ENCODE measurements around the gene ACER3. TPM values are rescaled to one million over a fixed set of nuclear protein-coding genes. Genes with fewer than 3 reads are reported as not detected.
A peak's percentile ranks its signal among the peaks of the same experiment; 100 is the strongest.

Gene ACER3
- total RNA-seq, 2 donors from 2014 or later = 18.5 to 23.2 TPM

DNA sequence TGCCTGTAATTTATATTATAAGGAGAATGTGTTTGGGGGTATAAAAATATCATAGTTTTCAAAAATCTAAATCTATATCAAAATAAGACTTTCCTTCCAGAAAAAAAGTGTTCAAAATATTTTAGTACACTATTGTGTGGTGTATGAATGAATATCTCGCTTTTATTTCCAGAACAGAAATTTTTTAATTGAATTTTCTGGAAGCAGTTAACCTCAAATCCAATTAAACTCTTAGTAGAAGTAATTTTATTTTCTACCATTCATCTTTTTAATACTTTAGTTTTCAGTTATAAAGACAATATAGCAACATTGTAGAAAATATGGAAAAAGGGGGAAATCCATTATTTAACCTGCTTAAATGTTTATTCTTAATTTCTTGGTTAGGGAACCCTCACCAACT is 58.7 kb downstream of the ACER3 start:
- H3K27me3 Mint-ChIP-seq (ENCODE audit: insufficient read depth) = no peaks in the 10 kb centered on the region
- peaks cover 5% of the 10 kb centered on the region for H3K9me3 Mint-ChIP-seq
- H3K4me3 Mint-ChIP-seq = no peak overlapping the region
- H3K4me3 ChIP-seq (ENCODE audit: low read length) = no peak overlapping the region
- WGBS, 2 experiments (ENCODE audit: insufficient coverage in 1 of 2, insufficient read length in 1 of 2) = no CpG with 5 or more reads among the region's 1 CpG
- H3K27ac Mint-ChIP-seq = no peak overlapping the region
- DNase-seq = no peak
- H3K9me3 ChIP-seq (ENCODE audit: control insufficient read depth, low read length) = peaks cover 5% of the 10 kb centered on the region
- H3K27ac ChIP-seq (ENCODE audit: low read depth, low read length) = no peak overlapping the region
- no peaks in the 10 kb centered on the region for H3K27me3 ChIP-seq (ENCODE audit: control insufficient read depth, insufficient read depth, low read length, poor library complexity, severe bottlenecking)
- no peaks in the 10 kb centered on the region for H3K4me1 ChIP-seq (ENCODE audit: control insufficient read depth, insufficient read depth, low read length)
- H3K4me1 Mint-ChIP-seq = peaks cover 15% of the 10 kb centered on the region
- H3K36me3 Mint-ChIP-seq (ENCODE audit: low read depth) = peaks cover 6% of the 10 kb centered on the region
- no peaks in the 10 kb centered on the region for H3K36me3 ChIP-seq (ENCODE audit: control insufficient read depth, insufficient read depth, low read length)
- no peak overlapping the region for H3K9ac ChIP-seq (ENCODE audit: extremely low read depth, low read length, poor library complexity, severe bottlenecking)
- TF ChIP-seq, protein P1, sequence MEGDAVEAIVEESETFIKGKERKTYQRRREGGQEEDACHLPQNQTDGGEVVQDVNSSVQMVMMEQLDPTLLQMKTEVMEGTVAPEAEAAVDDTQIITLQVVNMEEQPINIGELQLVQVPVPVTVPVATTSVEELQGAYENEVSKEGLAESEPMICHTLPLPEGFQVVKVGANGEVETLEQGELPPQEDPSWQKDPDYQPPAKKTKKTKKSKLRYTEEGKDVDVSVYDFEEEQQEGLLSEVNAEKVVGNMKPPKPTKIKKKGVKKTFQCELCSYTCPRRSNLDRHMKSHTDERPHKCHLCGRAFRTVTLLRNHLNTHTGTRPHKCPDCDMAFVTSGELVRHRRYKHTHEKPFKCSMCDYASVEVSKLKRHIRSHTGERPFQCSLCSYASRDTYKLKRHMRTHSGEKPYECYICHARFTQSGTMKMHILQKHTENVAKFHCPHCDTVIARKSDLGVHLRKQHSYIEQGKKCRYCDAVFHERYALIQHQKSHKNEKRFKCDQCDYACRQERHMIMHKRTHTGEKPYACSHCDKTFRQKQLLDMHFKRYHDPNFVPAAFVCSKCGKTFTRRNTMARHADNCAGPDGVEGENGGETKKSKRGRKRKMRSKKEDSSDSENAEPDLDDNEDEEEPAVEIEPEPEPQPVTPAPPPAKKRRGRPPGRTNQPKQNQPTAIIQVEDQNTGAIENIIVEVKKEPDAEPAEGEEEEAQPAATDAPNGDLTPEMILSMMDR (conservative IDR thresholded peaks at IDR 0.05) = no peak

DNA sequence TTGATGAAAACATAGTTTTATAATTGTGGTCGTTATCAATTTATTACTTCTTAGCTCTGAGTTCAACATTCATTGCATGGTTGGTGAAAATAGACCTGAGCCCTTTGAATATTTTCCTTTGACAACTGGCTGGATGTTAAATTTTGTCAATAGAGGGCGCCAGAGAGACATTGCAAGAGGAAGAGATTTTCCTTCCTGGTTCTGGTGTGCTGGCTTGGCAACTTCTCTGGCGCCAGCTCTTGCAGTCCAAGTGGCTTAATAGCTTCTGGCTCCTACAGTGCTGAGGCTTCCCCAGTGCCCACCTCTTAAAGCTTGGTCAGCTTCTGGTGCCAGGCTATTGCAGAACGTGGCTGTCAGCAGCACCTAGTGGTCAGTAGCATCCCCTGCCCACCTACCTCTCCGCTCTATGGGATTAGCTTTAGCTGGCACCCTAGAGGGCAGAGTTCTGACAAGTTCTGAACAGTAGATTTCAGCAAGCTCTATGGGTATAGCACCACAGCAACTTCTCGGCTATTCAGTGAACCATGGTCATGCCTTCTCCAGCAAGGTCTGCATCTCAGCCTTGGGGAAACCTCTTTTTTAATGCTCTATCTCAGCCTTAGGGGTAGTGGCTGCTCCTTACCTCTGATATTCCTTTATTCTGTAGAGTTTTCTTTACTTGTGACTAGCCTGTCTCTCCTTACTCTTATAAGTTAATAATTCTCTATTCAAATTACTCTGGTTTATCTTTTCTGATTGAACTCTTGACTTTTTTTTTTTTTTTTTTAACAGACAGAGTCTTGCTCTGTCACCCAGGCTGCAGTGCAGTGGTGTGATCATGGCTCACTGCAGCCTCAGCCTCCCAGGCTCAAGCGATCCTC is 59.4 kb downstream of the ACER3 start:
- H3K4me1 ChIP-seq (ENCODE audit: control insufficient read depth, insufficient read depth, low read length) = no peaks in the 10 kb centered on the region
- Mint-ChIP-seq H3K27ac (no peak overlapping the region), H3K9me3 (peaks cover 4% of the 10 kb centered on the region), H3K27me3 (ENCODE audit: insufficient read depth) (no peaks in the 10 kb centered on the region), H3K36me3 (ENCODE audit: low read depth) (peaks cover 6% of the 10 kb centered on the region), H3K4me3 (no peak overlapping the region), H3K4me1 (peaks cover 15% of the 10 kb centered on the region)
- no peak overlapping the region for H3K27ac ChIP-seq (ENCODE audit: low read depth, low read length)
- 45 to 55% methylated on average over 5 to 7 of the region's 7 CpGs for WGBS, 2 experiments (ENCODE audit: insufficient coverage in 1 of 2, insufficient read length in 1 of 2)
- H3K36me3 ChIP-seq (ENCODE audit: control insufficient read depth, insufficient read depth, low read length) = no peaks in the 10 kb centered on the region
- TF ChIP-seq, protein P1 (conservative IDR thresholded peaks at IDR 0.05) = peak; percentile 94
- H3K9ac ChIP-seq (ENCODE audit: extremely low read depth, low read length, poor library complexity, severe bottlenecking) = no peak overlapping the region
- no peak overlapping the region for H3K4me3 ChIP-seq (ENCODE audit: low read length)
- no peaks in the 10 kb centered on the region for H3K27me3 ChIP-seq (ENCODE audit: control insufficient read depth, insufficient read depth, low read length, poor library complexity, severe bottlenecking)
- DNase-seq = peak; percentile 85
- H3K9me3 ChIP-seq (ENCODE audit: control insufficient read depth, low read length) = peaks cover 5% of the 10 kb centered on the region

DNA sequence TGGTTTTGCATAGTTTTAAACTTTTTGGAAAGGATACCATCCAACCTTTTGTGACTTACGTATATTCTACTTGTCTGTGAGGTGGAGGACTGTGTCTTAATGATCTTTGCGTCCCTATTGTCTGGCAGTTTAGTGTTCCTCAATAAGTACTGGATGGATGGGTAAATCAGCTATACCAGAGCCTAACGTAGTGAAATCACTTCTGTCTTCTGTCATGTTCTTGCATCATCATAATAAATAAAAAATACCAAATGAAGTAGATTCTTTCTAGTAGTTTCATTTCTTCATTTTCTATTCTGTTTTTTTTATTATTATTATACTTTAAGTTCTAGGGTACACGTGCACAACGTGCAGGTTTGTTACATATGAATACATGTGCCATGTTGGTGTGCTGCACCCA is 66.4 kb downstream of the ACER3 start:
- Mint-ChIP-seq H3K27me3 (ENCODE audit: insufficient read depth) (no peaks in the 10 kb centered on the region), H3K9me3 (peaks cover 2% of the 10 kb centered on the region), H3K4me1 (no peaks in the 10 kb centered on the region), H3K36me3 (ENCODE audit: low read depth) (peaks cover 27% of the 10 kb centered on the region), H3K4me3 (no peak overlapping the region), H3K27ac (no peak overlapping the region)
- no peak overlapping the region for H3K4me3 ChIP-seq (ENCODE audit: low read length)
- no peaks in the 10 kb centered on the region for H3K27me3 ChIP-seq (ENCODE audit: control insufficient read depth, insufficient read depth, low read length, poor library complexity, severe bottlenecking)
- no peaks in the 10 kb centered on the region for H3K4me1 ChIP-seq (ENCODE audit: control insufficient read depth, insufficient read depth, low read length)
- peaks cover under 1% of the 10 kb centered on the region for H3K36me3 ChIP-seq (ENCODE audit: control insufficient read depth, insufficient read depth, low read length)
- peaks cover 1% of the 10 kb centered on the region for H3K9me3 ChIP-seq (ENCODE audit: control insufficient read depth, low read length)
- no peak overlapping the region for H3K27ac ChIP-seq (ENCODE audit: low read depth, low read length)
- no peak for DNase-seq
- 83 to 94% methylated on average over 1 to 3 of the region's 5 CpGs for WGBS, 2 experiments (ENCODE audit: insufficient coverage in 1 of 2, insufficient read length in 1 of 2)
- H3K9ac ChIP-seq (ENCODE audit: extremely low read depth, low read length, poor library complexity, severe bottlenecking) = no peak overlapping the region
- TF ChIP-seq, protein P1 (conservative IDR thresholded peaks at IDR 0.05) = no peak

All from endodermal cell (in vitro differentiated cells).